WERI-Rb-1 (cell line): Measurements from ENCODE around the gene CRYL1.

Experiments used
- DNase-seq: peaks from one replicate; pipeline ENCODE4 v3.0.0-alpha.2; 2020
- H3K27ac ChIP-seq: fragments of 250-450 bp; sonication (Bioruptor Pico); 2 replicates; pipeline ENCODE4 v1.5.1; 2020; ENCODE audit warnings: mild to moderate bottlenecking, moderate library complexity
- H3K27me3 ChIP-seq: fragments of 250-450 bp; sonication (Bioruptor Pico); 2 replicates; pipeline ENCODE4 v1.5.1; 2021; ENCODE audit warnings: mild to moderate bottlenecking, low read depth, moderate library complexity; ENCODE audit not compliant: insufficient read depth, severe bottlenecking
- H3K36me3 ChIP-seq: fragments of 250-450 bp; sonication (Bioruptor Pico); 2 replicates; pipeline ENCODE4 v1.5.1; 2020; ENCODE audit warnings: mild to moderate bottlenecking, moderate library complexity
- H3K4me3 ChIP-seq: 2 replicates; pipeline ENCODE4 v1.5.1; 2011; ENCODE audit warnings: low read depth, mild to moderate bottlenecking, control low read depth, low read length
- H3K9me3 ChIP-seq: fragments of 250-450 bp; sonication (Bioruptor Pico); 2 replicates; pipeline ENCODE4 v1.5.1; 2021; ENCODE audit warnings: mild to moderate bottlenecking, moderate library complexity; ENCODE audit not compliant: severe bottlenecking
- TF ChIP-seq, protein P1 (sequence below): IDR thresholded peaks from 2 replicates; pipeline ENCODE4 v1.5.1; 2011; ENCODE audit warnings: low read depth, mild to moderate bottlenecking, control low read depth, inconsistent platforms, low read length

CRYL1 gene

DNA sequence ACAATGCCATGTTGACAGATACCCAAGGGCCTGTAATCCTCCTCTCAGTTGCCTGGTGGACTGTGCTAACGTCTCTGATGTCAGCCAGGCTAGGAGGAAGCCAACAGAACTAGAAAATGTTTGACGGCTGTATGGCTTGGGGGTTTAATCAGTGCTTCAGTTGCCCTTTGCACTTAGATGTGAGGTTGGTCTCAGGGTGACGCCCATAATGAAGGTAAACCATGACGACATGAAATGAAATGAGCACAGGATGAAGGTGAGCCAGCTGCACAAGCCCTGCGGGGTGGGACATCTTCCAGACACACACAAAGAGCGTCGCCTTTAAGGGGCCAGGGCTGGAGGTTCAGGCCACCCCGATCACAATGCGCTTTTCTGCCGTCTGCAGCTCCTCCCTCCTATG lies 127.2 kb downstream of the CRYL1 start:
- Histone ChIP-seq H3K9me3 (peaks cover 10% of the 10 kb centered on the region), H3K4me3 (no peak overlapping the region), H3K27me3 (peaks cover 91% of the 10 kb centered on the region), H3K27ac (no peak overlapping the region), H3K36me3 (no peaks in the 10 kb centered on the region)
- TF ChIP-seq, protein P1, sequence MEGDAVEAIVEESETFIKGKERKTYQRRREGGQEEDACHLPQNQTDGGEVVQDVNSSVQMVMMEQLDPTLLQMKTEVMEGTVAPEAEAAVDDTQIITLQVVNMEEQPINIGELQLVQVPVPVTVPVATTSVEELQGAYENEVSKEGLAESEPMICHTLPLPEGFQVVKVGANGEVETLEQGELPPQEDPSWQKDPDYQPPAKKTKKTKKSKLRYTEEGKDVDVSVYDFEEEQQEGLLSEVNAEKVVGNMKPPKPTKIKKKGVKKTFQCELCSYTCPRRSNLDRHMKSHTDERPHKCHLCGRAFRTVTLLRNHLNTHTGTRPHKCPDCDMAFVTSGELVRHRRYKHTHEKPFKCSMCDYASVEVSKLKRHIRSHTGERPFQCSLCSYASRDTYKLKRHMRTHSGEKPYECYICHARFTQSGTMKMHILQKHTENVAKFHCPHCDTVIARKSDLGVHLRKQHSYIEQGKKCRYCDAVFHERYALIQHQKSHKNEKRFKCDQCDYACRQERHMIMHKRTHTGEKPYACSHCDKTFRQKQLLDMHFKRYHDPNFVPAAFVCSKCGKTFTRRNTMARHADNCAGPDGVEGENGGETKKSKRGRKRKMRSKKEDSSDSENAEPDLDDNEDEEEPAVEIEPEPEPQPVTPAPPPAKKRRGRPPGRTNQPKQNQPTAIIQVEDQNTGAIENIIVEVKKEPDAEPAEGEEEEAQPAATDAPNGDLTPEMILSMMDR = no peak
- no peak for DNase-seq

DNA sequence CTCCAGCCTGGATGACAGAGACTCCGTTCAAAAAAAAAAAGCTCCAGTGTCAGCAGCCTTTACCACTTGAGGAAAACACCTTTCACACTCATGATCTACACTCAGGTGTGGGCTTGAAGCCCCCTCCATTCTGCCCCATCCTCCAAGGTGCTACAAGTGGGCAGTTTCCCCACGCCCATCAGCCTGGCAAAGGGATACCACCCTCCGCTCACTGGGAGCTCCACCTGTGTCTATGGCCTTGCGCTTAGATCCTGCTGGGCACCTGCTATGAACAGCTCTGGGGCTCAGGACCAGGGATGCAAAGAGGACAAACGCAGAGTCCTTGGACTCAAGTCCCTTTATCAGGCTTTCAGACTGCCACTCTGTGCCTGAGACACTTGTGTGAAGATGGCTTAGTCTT lies 127.8 kb downstream of the CRYL1 start:
- peaks cover 11% of the 10 kb centered on the region for H3K9me3 ChIP-seq
- no peaks in the 10 kb centered on the region for H3K36me3 ChIP-seq
- H3K4me3 ChIP-seq = no peak overlapping the region
- TF ChIP-seq, protein P1 = no peak
- DNase-seq = no peak
- H3K27ac ChIP-seq = no peak overlapping the region
- peaks cover 86% of the 10 kb centered on the region for H3K27me3 ChIP-seq

DNA sequence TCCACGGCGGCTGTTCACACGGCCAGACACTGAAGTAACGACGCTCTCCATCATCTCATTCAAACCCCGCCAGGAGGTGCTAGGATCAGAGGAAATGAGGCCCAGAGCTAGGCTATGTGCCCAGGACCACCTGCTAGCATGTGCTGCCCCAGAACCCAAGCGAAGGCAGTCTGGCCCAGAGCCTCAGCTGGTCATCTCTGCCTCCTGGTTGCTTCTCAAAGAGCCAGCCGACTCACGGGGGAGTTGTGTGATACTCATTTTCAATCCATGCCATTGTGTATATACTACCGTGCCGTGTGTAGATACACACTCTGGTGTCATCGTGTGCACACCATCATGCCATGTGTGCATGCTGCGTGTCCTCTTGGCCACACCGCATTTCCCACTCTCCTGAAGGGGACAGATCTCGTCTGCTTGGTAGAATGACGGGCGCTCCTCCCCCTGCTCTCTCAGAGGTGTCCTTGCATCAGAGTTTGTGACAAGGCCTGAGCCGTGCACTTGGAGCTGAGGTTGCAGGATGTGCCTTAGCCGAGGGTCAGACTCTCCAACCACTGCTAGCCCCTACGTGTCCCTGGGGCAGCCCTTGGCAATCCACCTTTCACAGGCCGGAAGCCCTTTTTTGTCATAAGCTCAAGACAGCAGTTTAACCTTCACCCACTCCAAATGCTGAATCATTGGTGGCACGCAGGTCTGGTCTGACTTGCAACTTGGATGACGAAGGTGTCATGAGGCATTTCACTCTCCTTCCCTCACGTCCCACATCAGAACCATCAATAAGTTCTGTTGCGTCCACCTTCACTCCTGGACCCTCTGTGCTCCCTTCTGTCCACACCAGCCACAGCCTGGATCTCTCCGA lies 130.4 kb downstream of the CRYL1 start:
- H3K27ac ChIP-seq = no peak overlapping the region
- no peaks in the 10 kb centered on the region for H3K36me3 ChIP-seq
- TF ChIP-seq, protein P1 = no peak
- no peak overlapping the region for H3K4me3 ChIP-seq
- H3K9me3 ChIP-seq = peaks cover 14% of the 10 kb centered on the region
- no peak for DNase-seq
- peaks cover 63% of the 10 kb centered on the region for H3K27me3 ChIP-seq

DNA sequence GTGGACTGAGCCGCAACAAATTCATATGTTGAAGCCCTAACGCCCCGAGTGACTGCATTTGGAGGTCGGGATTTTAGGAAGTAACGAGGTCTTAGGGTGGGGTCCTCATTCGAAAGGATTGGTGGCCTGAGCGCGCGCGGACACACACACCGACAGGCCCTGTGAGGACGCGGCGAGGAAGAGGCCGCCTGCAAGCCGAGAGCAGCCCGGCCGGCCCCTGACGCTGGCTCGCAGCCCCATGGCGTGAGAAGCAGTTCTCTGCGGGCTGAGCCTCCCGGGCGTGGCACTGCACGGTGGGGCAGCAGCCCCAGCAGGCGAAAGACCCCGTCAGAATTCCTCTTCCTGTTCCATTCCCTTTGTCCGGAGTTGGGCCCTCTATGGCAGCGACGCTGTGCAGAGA lies 131.2 kb downstream of the CRYL1 start:
- Histone ChIP-seq H3K4me3 (no peak overlapping the region), H3K36me3 (no peaks in the 10 kb centered on the region), H3K9me3 (peaks cover 14% of the 10 kb centered on the region), H3K27ac (no peak overlapping the region), H3K27me3 (peaks cover 63% of the 10 kb centered on the region)
- DNase-seq = no peak
- TF ChIP-seq, protein P1 = no peak

DNA sequence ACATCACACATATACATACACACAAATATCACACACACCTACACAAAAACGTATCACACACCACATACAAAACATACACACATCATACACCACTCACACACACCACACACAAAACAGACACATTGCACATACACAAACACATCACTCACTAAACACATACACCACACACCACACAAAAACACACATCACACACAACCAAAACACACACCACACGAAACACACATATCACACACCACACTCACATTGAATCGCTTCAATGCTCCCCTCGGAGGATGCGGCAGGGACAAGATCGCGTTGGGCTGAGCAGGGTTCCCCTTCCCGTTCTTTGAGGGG lies 131.5 kb downstream of the CRYL1 start:
- DNase-seq = no peak
- Histone ChIP-seq H3K9me3 (peaks cover 14% of the 10 kb centered on the region), H3K27ac (no peak overlapping the region), H3K27me3 (peaks cover 63% of the 10 kb centered on the region), H3K36me3 (no peaks in the 10 kb centered on the region), H3K4me3 (no peak overlapping the region)
- TF ChIP-seq, protein P1 = no peak
